Astrocyte of the spinal cord (primary cell): Measurements from ENCODE around the gene CLEC18B.

ENCODE experiments used
- DNase-seq: peaks from one replicate; pipeline ENCODE4 v3.0.0; 2011; ENCODE audit warnings: low read depth, low spot score
- H3K4me3 ChIP-seq: 2 replicates; pipeline ENCODE4 v1.5.1; 2011; ENCODE audit warnings: low read depth, mild to moderate bottlenecking, low read length, moderate library complexity
- in situ Hi-C: cut with HindIII; loops from 2 replicates; pipeline ENCODE4 v1.10.0; 2017; ENCODE audit warnings: low sequenced_read_pairs
- TF ChIP-seq, protein P1 (sequence below): IDR thresholded peaks from 2 replicates; pipeline ENCODE4 v1.5.1; 2012; ENCODE audit warnings: low read depth, mild to moderate bottlenecking, low read length, inconsistent platforms

The CLEC18B gene

GRCh38 chr16:74463888-74464287, 42.6 kb upstream of the CLEC18B start:
- H3K4me3 ChIP-seq = no peak overlapping the region
- in situ Hi-C loops = no loop called here
- TF ChIP-seq, protein P1, sequence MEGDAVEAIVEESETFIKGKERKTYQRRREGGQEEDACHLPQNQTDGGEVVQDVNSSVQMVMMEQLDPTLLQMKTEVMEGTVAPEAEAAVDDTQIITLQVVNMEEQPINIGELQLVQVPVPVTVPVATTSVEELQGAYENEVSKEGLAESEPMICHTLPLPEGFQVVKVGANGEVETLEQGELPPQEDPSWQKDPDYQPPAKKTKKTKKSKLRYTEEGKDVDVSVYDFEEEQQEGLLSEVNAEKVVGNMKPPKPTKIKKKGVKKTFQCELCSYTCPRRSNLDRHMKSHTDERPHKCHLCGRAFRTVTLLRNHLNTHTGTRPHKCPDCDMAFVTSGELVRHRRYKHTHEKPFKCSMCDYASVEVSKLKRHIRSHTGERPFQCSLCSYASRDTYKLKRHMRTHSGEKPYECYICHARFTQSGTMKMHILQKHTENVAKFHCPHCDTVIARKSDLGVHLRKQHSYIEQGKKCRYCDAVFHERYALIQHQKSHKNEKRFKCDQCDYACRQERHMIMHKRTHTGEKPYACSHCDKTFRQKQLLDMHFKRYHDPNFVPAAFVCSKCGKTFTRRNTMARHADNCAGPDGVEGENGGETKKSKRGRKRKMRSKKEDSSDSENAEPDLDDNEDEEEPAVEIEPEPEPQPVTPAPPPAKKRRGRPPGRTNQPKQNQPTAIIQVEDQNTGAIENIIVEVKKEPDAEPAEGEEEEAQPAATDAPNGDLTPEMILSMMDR = no peak
- DNase-seq = no peak

- no peak overlapping the region for H3K4me3 ChIP-seq
- TF ChIP-seq, protein P1 = no peak
- in situ Hi-C loops = no loop called here
- DNase-seq = no peak
Measured at GRCh38 chr16:74462361-74462760, 41.1 kb upstream of the CLEC18B start.

DNA sequence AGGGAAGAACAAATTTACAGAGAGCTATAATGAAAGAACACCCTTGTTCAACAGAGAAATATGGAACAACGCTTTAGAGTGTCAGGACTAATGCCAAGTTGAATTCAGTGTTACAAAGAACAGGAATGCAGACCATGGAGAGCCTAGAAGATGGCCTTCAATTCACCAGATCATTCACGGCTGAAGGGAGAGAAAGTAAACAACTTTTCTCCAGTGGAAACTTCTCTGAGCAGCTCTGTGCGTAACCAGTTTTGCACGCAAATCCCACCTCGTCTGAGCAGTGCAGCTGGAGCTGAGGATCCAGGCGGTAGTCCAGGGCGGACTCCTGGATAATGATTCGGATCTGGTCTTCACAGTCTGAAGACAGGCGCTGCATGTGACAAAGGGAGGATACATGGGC, 40.5 kb upstream of the CLEC18B start:
- DNase-seq = no peak
- TF ChIP-seq, protein P1 = no peak
- in situ Hi-C loops = no loop called here
- no peak overlapping the region for H3K4me3 ChIP-seq

DNA sequence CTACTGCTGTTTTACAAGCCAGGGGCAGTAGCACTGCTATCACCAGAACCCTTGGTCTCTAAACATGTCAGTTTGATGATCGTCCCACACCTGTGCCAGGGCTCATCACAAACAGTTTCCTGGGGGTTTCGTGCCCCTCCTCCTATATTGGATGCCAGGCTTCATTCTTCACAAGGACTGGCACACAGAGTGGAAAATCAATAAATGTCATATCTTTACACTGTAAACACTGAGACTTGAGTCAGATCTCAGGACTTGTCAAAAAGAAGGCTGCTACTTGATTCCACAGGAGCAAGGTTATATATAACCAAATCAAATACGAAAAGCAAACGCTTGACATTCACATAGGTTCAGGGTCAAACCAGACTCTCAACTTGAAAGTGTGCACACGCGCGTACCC, 39.3 kb upstream of the CLEC18B start:
- DNase-seq = no peak
- TF ChIP-seq, protein P1 = no peak
- H3K4me3 ChIP-seq = no peak overlapping the region
- in situ Hi-C loops = no loop called here

- no peak overlapping the region for H3K4me3 ChIP-seq
- in situ Hi-C loops = no loop called here
- TF ChIP-seq, protein P1 = no peak
- no peak for DNase-seq
Measured at GRCh38 chr16:74456290-74456625, 35.0 kb upstream of the CLEC18B start.

GRCh38 chr16:74455619-74456289, 34.5 kb upstream of the CLEC18B start:
- no peak overlapping the region for H3K4me3 ChIP-seq
- TF ChIP-seq, protein P1 = no peak
- in situ Hi-C loops = no loop called here
- DNase-seq = peak; percentile 77
